ENCODE results near the gene FTCDNL1. TPM values are rescaled to one million over a fixed set of nuclear protein-coding genes. Genes with fewer than 3 reads are reported as not detected.

The FTCDNL1 gene
- total and polyA plus RNA-seq, 5 donors from 2014 or later: 0.28 to 1.3 (median 0.44) TPM; not detected in 1

- H3K4me1 ChIP-seq (ENCODE audit: control insufficient read depth, insufficient read depth, low read length, poor library complexity, severe bottlenecking): no peaks in the 10 kb centered on the region
- DNase-seq (no peak), ATAC-seq (ENCODE audit: low read depth in 2 of 2) (no peak)
- H3K27me3 ChIP-seq (ENCODE audit: control insufficient read depth, insufficient read depth, low read length): peaks cover 8% of the 10 kb centered on the region
- no peak overlapping the region for H3K4me3 ChIP-seq (ENCODE audit: low read depth, low read length)
- no peaks in the 10 kb centered on the region for H3K36me3 ChIP-seq (ENCODE audit: control insufficient read depth, insufficient read depth, low read length)
- H3K27ac ChIP-seq (ENCODE audit: insufficient read depth, low read length, poor library complexity, severe bottlenecking): no peak overlapping the region
- H3K9me3 ChIP-seq (ENCODE audit: control insufficient read depth in 2 of 2, low read length in 2 of 2): no peaks in the 10 kb centered on the region
- no peaks in the 10 kb centered on the region for H3K9me3 Mint-ChIP-seq
- peaks cover 11% of the 10 kb centered on the region for H3K27me3 Mint-ChIP-seq
- H3K27ac Mint-ChIP-seq: no peak overlapping the region
- H3K36me3 Mint-ChIP-seq: no peaks in the 10 kb centered on the region
- H3K4me3 Mint-ChIP-seq: no peak overlapping the region
- H3K4me1 Mint-ChIP-seq: peaks cover 0 to 5% (median 2%) of the 10 kb centered on the region in 4 donors
These were observed 112.1 kb downstream of the FTCDNL1 start for GRCh38 chr2:199738727-199739412.

GRCh38 chr2:199734651-199735050 lies 116.3 kb downstream of the FTCDNL1 start:
- peaks cover 0 to under 1% (median under 1%) of the 10 kb centered on the region in 4 donors for H3K4me1 Mint-ChIP-seq
- Histone ChIP-seq H3K4me3 (ENCODE audit: low read depth, low read length) (no peak overlapping the region), H3K36me3 (ENCODE audit: control insufficient read depth, insufficient read depth, low read length) (no peaks in the 10 kb centered on the region), H3K9me3 (ENCODE audit: control insufficient read depth in 2 of 2, low read length in 2 of 2) (no peaks in the 10 kb centered on the region), H3K27me3 (ENCODE audit: control insufficient read depth, insufficient read depth, low read length) (peaks cover 8% of the 10 kb centered on the region), H3K27ac (ENCODE audit: insufficient read depth, low read length, poor library complexity, severe bottlenecking) (no peak overlapping the region), H3K4me1 (ENCODE audit: control insufficient read depth, insufficient read depth, low read length, poor library complexity, severe bottlenecking) (no peaks in the 10 kb centered on the region)
- H3K36me3 Mint-ChIP-seq: no peaks in the 10 kb centered on the region
- H3K9me3 Mint-ChIP-seq: peaks cover 0 to 1% (median 0%) of the 10 kb centered on the region in 7 donors
- H3K27ac Mint-ChIP-seq: no peak overlapping the region
- DNase-seq: no peak
- H3K4me3 Mint-ChIP-seq: no peak overlapping the region
- peaks cover 1% of the 10 kb centered on the region for H3K27me3 Mint-ChIP-seq
- ATAC-seq (ENCODE audit: low read depth in 2 of 2): no peak

- Mint-ChIP-seq H3K9me3 (peaks cover 0 to 1% (median 0%) of the 10 kb centered on the region in 7 donors), H3K27ac (no peak overlapping the region), H3K4me1 (no peaks in the 10 kb centered on the region), H3K4me3 (no peak overlapping the region), H3K36me3 (no peaks in the 10 kb centered on the region), H3K27me3 (peaks cover 5% of the 10 kb centered on the region)
- H3K27ac ChIP-seq (ENCODE audit: insufficient read depth, low read length, poor library complexity, severe bottlenecking): no peak overlapping the region
- H3K27me3 ChIP-seq (ENCODE audit: control insufficient read depth, insufficient read depth, low read length): peaks cover 6% of the 10 kb centered on the region
- no peaks in the 10 kb centered on the region for H3K36me3 ChIP-seq (ENCODE audit: control insufficient read depth, insufficient read depth, low read length)
- ATAC-seq (ENCODE audit: low read depth in 2 of 2) (no peak), DNase-seq (no peak)
- no peaks in the 10 kb centered on the region for H3K4me1 ChIP-seq (ENCODE audit: control insufficient read depth, insufficient read depth, low read length, poor library complexity, severe bottlenecking)
- H3K4me3 ChIP-seq (ENCODE audit: low read depth, low read length): no peak overlapping the region
- no peaks in the 10 kb centered on the region for H3K9me3 ChIP-seq (ENCODE audit: control insufficient read depth in 2 of 2, low read length in 2 of 2)
These were observed 117.0 kb downstream of the FTCDNL1 start for GRCh38 chr2:199734011-199734410.

- peaks cover 10% of the 10 kb centered on the region for H3K27me3 Mint-ChIP-seq
- no peak for ATAC-seq (ENCODE audit: low read depth in 2 of 2)
- Histone ChIP-seq H3K27ac (ENCODE audit: insufficient read depth, low read length, poor library complexity, severe bottlenecking) (no peak overlapping the region), H3K27me3 (ENCODE audit: control insufficient read depth, insufficient read depth, low read length) (no peaks in the 10 kb centered on the region), H3K4me1 (ENCODE audit: control insufficient read depth, insufficient read depth, low read length, poor library complexity, severe bottlenecking) (no peaks in the 10 kb centered on the region), H3K9me3 (ENCODE audit: control insufficient read depth in 2 of 2, low read length in 2 of 2) (no peaks in the 10 kb centered on the region), H3K4me3 (ENCODE audit: low read depth, low read length) (no peak overlapping the region), H3K36me3 (ENCODE audit: control insufficient read depth, insufficient read depth, low read length) (no peaks in the 10 kb centered on the region)
- no peak for DNase-seq
- no peak overlapping the region for H3K4me3 Mint-ChIP-seq
- peaks cover 0 to 4% (median 0%) of the 10 kb centered on the region in 7 donors for H3K9me3 Mint-ChIP-seq
- no peaks in the 10 kb centered on the region for H3K4me1 Mint-ChIP-seq
- no peaks in the 10 kb centered on the region for H3K36me3 Mint-ChIP-seq
- no peak overlapping the region for H3K27ac Mint-ChIP-seq
These were observed 123.2 kb downstream of the FTCDNL1 start for GRCh38 chr2:199727801-199728200.

- Histone ChIP-seq H3K27ac (ENCODE audit: insufficient read depth, low read length, poor library complexity, severe bottlenecking) (no peak overlapping the region), H3K27me3 (ENCODE audit: control insufficient read depth, insufficient read depth, low read length) (no peaks in the 10 kb centered on the region), H3K36me3 (ENCODE audit: control insufficient read depth, insufficient read depth, low read length) (no peaks in the 10 kb centered on the region), H3K4me3 (ENCODE audit: low read depth, low read length) (no peak overlapping the region), H3K9me3 (ENCODE audit: control insufficient read depth in 2 of 2, low read length in 2 of 2) (no peaks in the 10 kb centered on the region), H3K4me1 (ENCODE audit: control insufficient read depth, insufficient read depth, low read length, poor library complexity, severe bottlenecking) (no peaks in the 10 kb centered on the region)
- Mint-ChIP-seq H3K4me1 (no peaks in the 10 kb centered on the region), H3K27ac (no peak overlapping the region), H3K9me3 (peaks cover 0 to 4% (median 0%) of the 10 kb centered on the region in 7 donors), H3K4me3 (no peak overlapping the region), H3K36me3 (no peaks in the 10 kb centered on the region), H3K27me3 (peaks cover 10% of the 10 kb centered on the region)
- ATAC-seq (ENCODE audit: low read depth in 2 of 2): no peak
- no peak for DNase-seq
These were observed 123.7 kb downstream of the FTCDNL1 start for GRCh38 chr2:199727306-199727705.

- no peaks in the 10 kb centered on the region for H3K27me3 ChIP-seq (ENCODE audit: control insufficient read depth, insufficient read depth, low read length)
- H3K27ac ChIP-seq (ENCODE audit: insufficient read depth, low read length, poor library complexity, severe bottlenecking): no peak overlapping the region
- H3K9me3 ChIP-seq (ENCODE audit: control insufficient read depth in 2 of 2, low read length in 2 of 2): no peaks in the 10 kb centered on the region
- no peaks in the 10 kb centered on the region for H3K36me3 ChIP-seq (ENCODE audit: control insufficient read depth, insufficient read depth, low read length)
- H3K4me1 ChIP-seq (ENCODE audit: control insufficient read depth, insufficient read depth, low read length, poor library complexity, severe bottlenecking): no peaks in the 10 kb centered on the region
- Mint-ChIP-seq H3K36me3 (no peaks in the 10 kb centered on the region), H3K27ac (no peak overlapping the region), H3K4me3 (no peak overlapping the region), H3K4me1 (no peaks in the 10 kb centered on the region), H3K27me3 (no peaks in the 10 kb centered on the region), H3K9me3 (peaks cover 0 to 1% (median 0%) of the 10 kb centered on the region in 7 donors)
- H3K4me3 ChIP-seq (ENCODE audit: low read depth, low read length): no peak overlapping the region
- DNase-seq: no peak
- ATAC-seq (ENCODE audit: low read depth in 2 of 2): no peak
These were observed 132.9 kb downstream of the FTCDNL1 start for GRCh38 chr2:199718074-199718473.

GRCh38 chr2:199717587-199717907 lies 133.4 kb downstream of the FTCDNL1 start:
- Histone ChIP-seq H3K4me1 (ENCODE audit: control insufficient read depth, insufficient read depth, low read length, poor library complexity, severe bottlenecking) (no peaks in the 10 kb centered on the region), H3K36me3 (ENCODE audit: control insufficient read depth, insufficient read depth, low read length) (no peaks in the 10 kb centered on the region), H3K9me3 (ENCODE audit: control insufficient read depth in 2 of 2, low read length in 2 of 2) (no peaks in the 10 kb centered on the region), H3K27me3 (ENCODE audit: control insufficient read depth, insufficient read depth, low read length) (no peaks in the 10 kb centered on the region), H3K4me3 (ENCODE audit: low read depth, low read length) (no peak overlapping the region), H3K27ac (ENCODE audit: insufficient read depth, low read length, poor library complexity, severe bottlenecking) (no peak overlapping the region)
- H3K4me3 Mint-ChIP-seq: no peak overlapping the region
- H3K36me3 Mint-ChIP-seq: no peaks in the 10 kb centered on the region
- H3K4me1 Mint-ChIP-seq: no peaks in the 10 kb centered on the region
- no peak overlapping the region for H3K27ac Mint-ChIP-seq
- no peak for ATAC-seq (ENCODE audit: low read depth in 2 of 2)
- no peak for DNase-seq
- no peaks in the 10 kb centered on the region for H3K27me3 Mint-ChIP-seq
- no peaks in the 10 kb centered on the region for H3K9me3 Mint-ChIP-seq

GRCh38 chr2:199716807-199717586 lies 134.0 kb downstream of the FTCDNL1 start:
- ATAC-seq (ENCODE audit: low read depth in 2 of 2): no peak

More at GRCh38 chr2:199716807-199717586, 134.0 kb downstream of the FTCDNL1 start:
- Histone ChIP-seq H3K36me3 (ENCODE audit: control insufficient read depth, insufficient read depth, low read length) (no peaks in the 10 kb centered on the region), H3K9me3 (ENCODE audit: control insufficient read depth in 2 of 2, low read length in 2 of 2) (no peaks in the 10 kb centered on the region), H3K4me1 (ENCODE audit: control insufficient read depth, insufficient read depth, low read length, poor library complexity, severe bottlenecking) (no peaks in the 10 kb centered on the region), H3K27me3 (ENCODE audit: control insufficient read depth, insufficient read depth, low read length) (no peaks in the 10 kb centered on the region), H3K4me3 (ENCODE audit: low read depth, low read length) (no peak overlapping the region), H3K27ac (ENCODE audit: insufficient read depth, low read length, poor library complexity, severe bottlenecking) (no peak overlapping the region)
- no peaks in the 10 kb centered on the region for H3K4me1 Mint-ChIP-seq
- H3K27me3 Mint-ChIP-seq: no peaks in the 10 kb centered on the region
- no peaks in the 10 kb centered on the region for H3K9me3 Mint-ChIP-seq
- H3K27ac Mint-ChIP-seq: no peak overlapping the region
- H3K4me3 Mint-ChIP-seq: no peak overlapping the region
- H3K36me3 Mint-ChIP-seq: no peaks in the 10 kb centered on the region
- DNase-seq: no peak
